Measurements from ENCODE around the gene ACTRT2. TPM values are rescaled to one million over a fixed set of nuclear protein-coding genes. Genes with fewer than 3 reads are reported as not detected.

Gene ACTRT2
- total and polyA plus RNA-seq, 2 donors (not counting 1 experiment from before 2014, with no cell fraction given): not detected

- H3K79me2 ChIP-seq (ENCODE audit: control insufficient read depth, insufficient read depth, low read length): no peaks in the 10 kb centered on the region
- POLR2A ChIA-PET: no interaction called here
- no peaks in the 10 kb centered on the region for H4K20me1 ChIP-seq (ENCODE audit: control insufficient read depth, insufficient read depth, low read length, poor library complexity, severe bottlenecking)
- Mint-ChIP-seq H3K27me3 (peaks cover 9% of the 10 kb centered on the region), H3K4me1 (no peaks in the 10 kb centered on the region), H3K27ac (no peak overlapping the region), H3K9me3 (ENCODE audit: insufficient read depth) (peaks cover 2% of the 10 kb centered on the region), H3K4me3 (no peak overlapping the region)
- no peak overlapping the region for H3K4me2 ChIP-seq (replicated peaks; ENCODE audit: low read depth, low read length, poor library complexity, severe bottlenecking)
- no peaks in the 10 kb centered on the region for H3K36me3 ChIP-seq (replicated peaks in 1 of 2; ENCODE audit: control extremely low read depth in 1 of 2, control insufficient read depth in 1 of 2, extremely low read depth in 1 of 2, insufficient read depth in 2 of 2, low read length in 1 of 2)
- peaks cover 0 to 6% (median 0%) of the 10 kb centered on the region in 4 experiments for H3K27me3 ChIP-seq (replicated peaks in 1 of 4; ENCODE audit: control extremely low read depth in 1 of 4, control insufficient read depth in 3 of 4, insufficient read depth in 4 of 4, low read length in 3 of 4)
- peaks cover 0 to under 1% (median 0%) of the 10 kb centered on the region in 3 donors for H3K9me3 ChIP-seq (ENCODE audit: control extremely low read depth in 1 of 3, control insufficient read depth in 2 of 3, insufficient read depth in 1 of 3, low read length in 2 of 3)
- intact Hi-C loops (cut with micrococcal nuclease): no loop called here
- no peak overlapping the region for H3K27ac ChIP-seq (ENCODE audit: low read length in 2 of 2)
- H2AFZ ChIP-seq (ENCODE audit: insufficient read depth, low read depth, low read length, poor library complexity, severe bottlenecking): no peak overlapping the region
- CTCF ChIA-PET: no interaction called here
- no peaks in the 10 kb centered on the region for H3K4me1 ChIP-seq (ENCODE audit: control insufficient read depth in 2 of 2, insufficient read depth in 2 of 2, low read length in 2 of 2)
- DNase-seq (no peak), ATAC-seq (ENCODE audit: low read depth) (no peak)
- 91% methylated on average over 14 of the region's 15 CpGs for WGBS (ENCODE audit: insufficient coverage)
- TF ChIP-seq, protein P1, sequence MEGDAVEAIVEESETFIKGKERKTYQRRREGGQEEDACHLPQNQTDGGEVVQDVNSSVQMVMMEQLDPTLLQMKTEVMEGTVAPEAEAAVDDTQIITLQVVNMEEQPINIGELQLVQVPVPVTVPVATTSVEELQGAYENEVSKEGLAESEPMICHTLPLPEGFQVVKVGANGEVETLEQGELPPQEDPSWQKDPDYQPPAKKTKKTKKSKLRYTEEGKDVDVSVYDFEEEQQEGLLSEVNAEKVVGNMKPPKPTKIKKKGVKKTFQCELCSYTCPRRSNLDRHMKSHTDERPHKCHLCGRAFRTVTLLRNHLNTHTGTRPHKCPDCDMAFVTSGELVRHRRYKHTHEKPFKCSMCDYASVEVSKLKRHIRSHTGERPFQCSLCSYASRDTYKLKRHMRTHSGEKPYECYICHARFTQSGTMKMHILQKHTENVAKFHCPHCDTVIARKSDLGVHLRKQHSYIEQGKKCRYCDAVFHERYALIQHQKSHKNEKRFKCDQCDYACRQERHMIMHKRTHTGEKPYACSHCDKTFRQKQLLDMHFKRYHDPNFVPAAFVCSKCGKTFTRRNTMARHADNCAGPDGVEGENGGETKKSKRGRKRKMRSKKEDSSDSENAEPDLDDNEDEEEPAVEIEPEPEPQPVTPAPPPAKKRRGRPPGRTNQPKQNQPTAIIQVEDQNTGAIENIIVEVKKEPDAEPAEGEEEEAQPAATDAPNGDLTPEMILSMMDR (IDR thresholded peaks at IDR 0.05): no peak
- TF ChIP-seq EZH2 (IDR thresholded peaks at IDR 0.05; ENCODE audit: borderline replicate concordance, insufficient read depth, low read depth, low read length, poor library complexity, severe bottlenecking): no peak
- H3K9ac ChIP-seq (ENCODE audit: low read length): no peak overlapping the region
- H3K4me3 ChIP-seq (ENCODE audit: control extremely low read depth in 1 of 5, extremely low read depth in 1 of 5, insufficient read depth in 1 of 5, low read depth in 2 of 5, low read length in 4 of 5): no peak overlapping the region
Observed at GRCh38 chr1:3060601-3061551, 39.6 kb downstream of the ACTRT2 start.

DNA sequence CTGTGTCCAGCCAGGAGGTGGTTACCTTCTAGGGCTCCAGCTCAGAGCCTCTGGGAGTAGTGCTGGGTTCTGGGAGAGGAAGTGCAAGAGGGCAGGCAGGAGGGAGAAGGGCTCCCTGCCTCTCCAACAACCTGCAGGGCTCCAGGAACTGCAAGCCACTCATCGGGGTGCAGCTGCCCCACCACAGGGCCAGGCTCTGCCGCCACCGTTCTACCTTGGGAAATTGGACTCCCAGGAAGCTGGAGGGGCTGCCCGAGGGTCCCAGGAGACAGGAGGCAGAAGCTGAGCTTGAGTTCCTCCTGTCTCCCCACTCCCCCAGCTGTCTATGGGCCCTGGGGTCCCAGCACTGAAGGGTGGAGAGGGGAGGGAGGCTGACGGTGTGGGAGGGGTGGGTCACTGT, 40.3 kb downstream of the ACTRT2 start:
- no peak for DNase-seq
- H3K9me3 Mint-ChIP-seq (ENCODE audit: insufficient read depth): peaks cover 2% of the 10 kb centered on the region
- H3K27ac Mint-ChIP-seq: no peak overlapping the region
- no peak for ATAC-seq (ENCODE audit: low read depth)
- no peaks in the 10 kb centered on the region for H3K79me2 ChIP-seq (ENCODE audit: control insufficient read depth, insufficient read depth, low read length)
- H3K4me1 Mint-ChIP-seq: no peaks in the 10 kb centered on the region
- no peak overlapping the region for H3K4me3 ChIP-seq (ENCODE audit: control extremely low read depth in 1 of 5, extremely low read depth in 1 of 5, insufficient read depth in 1 of 5, low read depth in 2 of 5, low read length in 4 of 5)
- intact Hi-C loops (cut with micrococcal nuclease): no loop called here
- H3K27me3 ChIP-seq (replicated peaks in 1 of 4; ENCODE audit: control extremely low read depth in 1 of 4, control insufficient read depth in 3 of 4, insufficient read depth in 4 of 4, low read length in 3 of 4): peaks cover 0 to 13% (median 0%) of the 10 kb centered on the region in 4 experiments
- no peaks in the 10 kb centered on the region for H3K4me1 ChIP-seq (ENCODE audit: control insufficient read depth in 2 of 2, insufficient read depth in 2 of 2, low read length in 2 of 2)
- TF ChIP-seq, protein P1 (IDR thresholded peaks at IDR 0.05): no peak
- TF ChIP-seq EZH2 (IDR thresholded peaks at IDR 0.05; ENCODE audit: borderline replicate concordance, insufficient read depth, low read depth, low read length, poor library complexity, severe bottlenecking): no peak
- H4K20me1 ChIP-seq (ENCODE audit: control insufficient read depth, insufficient read depth, low read length, poor library complexity, severe bottlenecking): no peaks in the 10 kb centered on the region
- peaks cover 0 to 2% (median 0%) of the 10 kb centered on the region in 3 donors for H3K9me3 ChIP-seq (ENCODE audit: control extremely low read depth in 1 of 3, control insufficient read depth in 2 of 3, insufficient read depth in 1 of 3, low read length in 2 of 3)
- no peak overlapping the region for H3K9ac ChIP-seq (ENCODE audit: low read length)
- WGBS (ENCODE audit: insufficient coverage): 75% methylated on average over 4 of the region's 5 CpGs
- H2AFZ ChIP-seq (ENCODE audit: insufficient read depth, low read depth, low read length, poor library complexity, severe bottlenecking): no peak overlapping the region
- no peak overlapping the region for H3K4me3 Mint-ChIP-seq
- ChIA-PET CTCF (no interaction called here), POLR2A (no interaction called here)
- peaks cover 13% of the 10 kb centered on the region for H3K27me3 Mint-ChIP-seq
- H3K27ac ChIP-seq (ENCODE audit: low read length in 2 of 2): no peak overlapping the region
- H3K4me2 ChIP-seq (replicated peaks; ENCODE audit: low read depth, low read length, poor library complexity, severe bottlenecking): no peak overlapping the region
- H3K36me3 ChIP-seq (replicated peaks in 1 of 2; ENCODE audit: control extremely low read depth in 1 of 2, control insufficient read depth in 1 of 2, extremely low read depth in 1 of 2, insufficient read depth in 2 of 2, low read length in 1 of 2): no peaks in the 10 kb centered on the region
